ENCODE results near the gene RBMS1. TPM values are rescaled to one million over a fixed set of nuclear protein-coding genes. Genes with fewer than 3 reads are reported as not detected.

The RBMS1 gene
- total RNA-seq, 1 experiment from 2014 or later, result 77.5 TPM

- Histone ChIP-seq H3K18ac (ENCODE audit: insufficient read length, low read depth, low read length) (no peak overlapping the region), H3K23me2 (ENCODE audit: insufficient read length, low read depth, low read length, poor library complexity, severe bottlenecking) (no peaks in the 10 kb centered on the region), H4K5ac (ENCODE audit: insufficient read length, low read depth, low read length) (no peak overlapping the region), H2BK120ac (ENCODE audit: low read depth, low read length, poor library complexity, severe bottlenecking) (no peak overlapping the region), H3K27me3 (ENCODE audit: insufficient read depth, low read length) (no peaks in the 10 kb centered on the region), H3K79me2 (ENCODE audit: insufficient read depth, low read length) (peaks cover 9% of the 10 kb centered on the region; the same call in 1 of the 2 replicates), H3K56ac (ENCODE audit: insufficient read length, low read depth, low read length) (no peak overlapping the region), H3K23ac (ENCODE audit: insufficient read length, low read depth, low read length) (no peak overlapping the region), H4K20me1 (ENCODE audit: control insufficient read depth, insufficient read depth, insufficient read length) (peaks cover 2% of the 10 kb centered on the region), H3K14ac (ENCODE audit: insufficient read depth, low read length) (no peak overlapping the region), H3K4me1 (ENCODE audit: insufficient read depth, low read length) (peaks cover 4% of the 10 kb centered on the region; the same call in 1 of the 2 replicates), H2BK15ac (ENCODE audit: low read depth, low read length) (no peak overlapping the region), H3K9me3 (ENCODE audit: control insufficient read depth, low read depth, low read length) (no peaks in the 10 kb centered on the region), H2BK12ac (ENCODE audit: insufficient read length, low read depth, low read length) (no peak overlapping the region), H3K4me2 (ENCODE audit: insufficient read depth, insufficient read length, low read length) (no peak overlapping the region), H3K79me1 (ENCODE audit: insufficient read depth, low read depth, low read length, poor library complexity, severe bottlenecking) (no peaks in the 10 kb centered on the region), H2BK20ac (ENCODE audit: low read depth, low read length, poor library complexity, severe bottlenecking) (no peak overlapping the region), H4K8ac (replicated peaks; ENCODE audit: insufficient read length, low read depth, low read length) (no peak overlapping the region), H2AFZ (ENCODE audit: low read length) (no peak overlapping the region), H3T11ph (ENCODE audit: low read length) (no peak overlapping the region), H3K27ac (ENCODE audit: insufficient read length, low read depth, low read length) (no peak overlapping the region), H2BK5ac (ENCODE audit: insufficient read length, low read length) (no peak overlapping the region), H3K9ac (ENCODE audit: extremely low read depth, insufficient read length, low read length) (no peak overlapping the region), H2AK5ac (ENCODE audit: insufficient read length, low read length) (no peak overlapping the region), H4K91ac (ENCODE audit: insufficient read length, low read depth, low read length) (no peak overlapping the region), H3K4ac (ENCODE audit: low read depth, low read length) (no peak overlapping the region)
- DNase-seq, result no peak
- Mint-ChIP-seq H3K27ac (peak overlapping the region in 2 of 3 experiments; percentile 27 to 59; a peak in 1 of 7 replicates), H3K4me3 (no peak overlapping the region), H3K36me3 (ENCODE audit: insufficient read depth in 1 of 3, low read depth in 3 of 3) (peaks cover under 1 to 4% (median 2%) of the 10 kb centered on the region in 3 experiments; a peak in 3 of 7 replicates), H3K4me1 (peaks cover 57 to 71% of the 10 kb centered on the region in 2 experiments), H3K9me3 (no peaks in the 10 kb centered on the region), H3K27me3 (ENCODE audit: low read depth) (no peaks in the 10 kb centered on the region)
- no CpG with 5 or more reads among the region's 8 CpGs for WGBS (ENCODE audit: extremely low coverage, insufficient read length, low lambda C conversion rate)
- TF ChIP-seq CTCF (conservative IDR thresholded peaks at IDR 0.05), result no peak
These were observed 122.2 kb downstream of the RBMS1 start for GRCh38 chr2:160371251-160372009.

Measured in H9 (cell line).